ENCODE results near the gene INSRR. TPM values are rescaled to one million over a fixed set of nuclear protein-coding genes. Genes with fewer than 3 reads are reported as not detected.
A peak's percentile ranks its signal among the peaks of the same experiment; 100 is the strongest.

INSRR gene
- total and polyA plus RNA-seq, 8 donors = 0.03 to 0.06 (median 0.04) TPM; not detected in 4

DNA sequence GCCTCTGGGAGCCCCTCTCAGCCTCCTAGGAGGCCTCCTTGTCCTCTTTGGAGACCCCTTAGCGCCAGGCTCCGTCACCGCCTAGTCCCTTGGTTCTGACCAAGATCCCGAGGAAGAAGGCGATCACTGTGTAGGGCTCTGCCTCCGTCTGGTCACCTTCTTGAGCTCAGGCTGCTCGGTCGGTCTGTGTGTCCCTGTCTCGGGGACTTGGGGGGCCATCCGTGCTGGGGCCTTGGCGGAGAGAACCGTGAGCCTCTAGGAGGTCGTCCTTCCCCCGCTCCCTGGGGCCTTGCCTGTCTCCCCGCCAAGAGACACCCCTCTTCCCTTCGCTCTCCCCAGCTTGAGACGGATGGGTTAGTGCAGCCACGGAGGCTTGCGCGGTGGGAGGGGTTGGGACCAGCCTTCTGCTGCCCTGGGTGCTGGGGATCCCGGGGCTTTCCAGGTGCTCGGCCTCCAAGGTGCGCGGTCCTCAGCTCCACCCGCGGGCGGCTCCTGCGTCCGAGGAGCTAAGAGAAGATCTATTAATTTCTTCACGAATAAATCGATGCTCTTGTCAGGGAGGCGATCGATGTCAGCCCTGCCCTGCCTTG lies 701 bp upstream of the INSRR start:
- TF ChIP-seq CTCF (IDR thresholded peaks at IDR 0.05) = no peak
- peaks cover 48 to 84% of the 10 kb centered on the region in 2 donors for H3K27me3 ChIP-seq
- peaks cover 15 to 24% of the 10 kb centered on the region in 2 donors for H3K4me1 ChIP-seq
- DNase-seq (no peak), ATAC-seq (peak; percentile 22)
- H3K27ac ChIP-seq = no peak overlapping the region
- H3K36me3 ChIP-seq = no peaks in the 10 kb centered on the region
- intact Hi-C loops (cut with DNase I) = loop anchor here in 1 of 2 donors (5.0 kb wide), 1 partner anchor 62 kb away; no protein-coding TSS in a partner anchor
- H3K9me3 ChIP-seq = no peaks in the 10 kb centered on the region
- peak overlapping the region; percentile 5 to 12 for H3K4me3 ChIP-seq

- peaks cover 15 to 24% of the 10 kb centered on the region in 2 donors for H3K4me1 ChIP-seq
- H3K36me3 ChIP-seq = no peaks in the 10 kb centered on the region
- no peak overlapping the region for H3K4me3 ChIP-seq
- H3K27ac ChIP-seq = no peak overlapping the region
- TF ChIP-seq CTCF (IDR thresholded peaks at IDR 0.05) = no peak
- ATAC-seq (no peak), DNase-seq (no peak)
- peaks cover 48 to 74% of the 10 kb centered on the region in 2 donors for H3K27me3 ChIP-seq
- no peaks in the 10 kb centered on the region for H3K9me3 ChIP-seq
- intact Hi-C loops (cut with DNase I) = no loop called here
These were observed 361 bp downstream of the INSRR start for GRCh38 chr1:156858555-156858956.

DNA sequence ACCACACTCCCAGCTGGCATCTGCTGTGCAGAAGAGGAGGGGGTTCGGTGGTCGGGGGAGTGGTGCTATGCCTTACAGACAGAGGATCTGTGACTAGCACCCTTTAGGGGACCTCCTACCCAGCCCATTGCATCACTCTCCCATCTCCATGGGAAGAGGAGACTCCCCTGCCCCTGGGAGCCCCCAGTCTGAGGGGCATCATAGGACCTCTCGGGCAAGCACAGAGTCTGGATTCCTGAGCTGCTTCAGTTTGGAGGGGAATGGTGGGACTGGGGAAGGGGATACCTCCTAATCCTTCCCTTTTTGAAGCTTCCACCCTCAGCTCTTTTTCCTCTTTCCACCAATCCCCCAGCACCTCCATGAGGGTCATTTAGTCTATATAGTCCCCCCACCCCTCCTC lies 1.4 kb downstream of the INSRR start:
- no peak overlapping the region for H3K27ac ChIP-seq
- peaks cover 48 to 72% of the 10 kb centered on the region in 2 donors for H3K27me3 ChIP-seq
- peaks cover 15 to 24% of the 10 kb centered on the region in 2 donors for H3K4me1 ChIP-seq
- H3K4me3 ChIP-seq = no peak overlapping the region
- no peaks in the 10 kb centered on the region for H3K36me3 ChIP-seq
- DNase-seq = no peak
- no peak for TF ChIP-seq CTCF (IDR thresholded peaks at IDR 0.05)
- ATAC-seq = no peak
- intact Hi-C loops (cut with DNase I) = no loop called here
- no peaks in the 10 kb centered on the region for H3K9me3 ChIP-seq

GRCh38 chr1:156856282-156856785 lies 2.6 kb downstream of the INSRR start:
- intact Hi-C loops (cut with DNase I) = no loop called here
- Histone ChIP-seq H3K4me3 (no peak overlapping the region), H3K9me3 (no peaks in the 10 kb centered on the region), H3K36me3 (no peaks in the 10 kb centered on the region), H3K27ac (no peak overlapping the region), H3K4me1 (peaks cover 15 to 23% of the 10 kb centered on the region in 2 donors), H3K27me3 (peaks cover 37 to 69% of the 10 kb centered on the region in 2 donors)
- DNase-seq (no peak), ATAC-seq (no peak)
- TF ChIP-seq CTCF (IDR thresholded peaks at IDR 0.05) = no peak

DNA sequence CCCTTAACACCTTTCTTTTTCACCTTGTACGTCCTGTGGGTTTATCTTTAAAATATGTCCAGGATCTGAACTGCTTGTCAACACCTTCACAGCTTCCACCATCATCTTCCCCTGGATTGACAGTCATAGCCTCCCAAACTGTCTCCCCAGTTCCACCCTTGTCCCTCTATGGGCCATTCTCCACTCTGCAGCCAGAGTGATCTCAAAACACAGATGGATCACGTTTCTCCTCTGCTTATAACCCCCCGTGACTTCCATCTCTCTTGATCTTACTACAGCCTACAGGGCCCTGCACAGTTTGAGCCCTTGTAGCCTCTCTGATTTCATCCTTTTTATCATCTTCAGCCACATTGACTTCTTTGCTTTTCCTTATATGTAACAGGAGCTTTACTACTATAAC lies 4.3 kb downstream of the INSRR start:
- H3K4me3 ChIP-seq = no peak overlapping the region
- DNase-seq (no peak), ATAC-seq (no peak)
- H3K27me3 ChIP-seq = peaks cover 20 to 66% of the 10 kb centered on the region in 2 donors
- no peaks in the 10 kb centered on the region for H3K9me3 ChIP-seq
- no peak for TF ChIP-seq CTCF (IDR thresholded peaks at IDR 0.05)
- no peaks in the 10 kb centered on the region for H3K36me3 ChIP-seq
- peaks cover 0 to 6% of the 10 kb centered on the region in 2 donors for H3K4me1 ChIP-seq
- intact Hi-C loops (cut with DNase I) = no loop called here
- H3K27ac ChIP-seq = no peak overlapping the region
